NCI-H345 (cell line): Measurements from ENCODE around the gene DGKG.

Source experiments
- DNase-seq: peaks from one replicate; lab custom pipeline; 2025; lab: John Stamatoyannopoulos, UW

DGKG gene

DNA sequence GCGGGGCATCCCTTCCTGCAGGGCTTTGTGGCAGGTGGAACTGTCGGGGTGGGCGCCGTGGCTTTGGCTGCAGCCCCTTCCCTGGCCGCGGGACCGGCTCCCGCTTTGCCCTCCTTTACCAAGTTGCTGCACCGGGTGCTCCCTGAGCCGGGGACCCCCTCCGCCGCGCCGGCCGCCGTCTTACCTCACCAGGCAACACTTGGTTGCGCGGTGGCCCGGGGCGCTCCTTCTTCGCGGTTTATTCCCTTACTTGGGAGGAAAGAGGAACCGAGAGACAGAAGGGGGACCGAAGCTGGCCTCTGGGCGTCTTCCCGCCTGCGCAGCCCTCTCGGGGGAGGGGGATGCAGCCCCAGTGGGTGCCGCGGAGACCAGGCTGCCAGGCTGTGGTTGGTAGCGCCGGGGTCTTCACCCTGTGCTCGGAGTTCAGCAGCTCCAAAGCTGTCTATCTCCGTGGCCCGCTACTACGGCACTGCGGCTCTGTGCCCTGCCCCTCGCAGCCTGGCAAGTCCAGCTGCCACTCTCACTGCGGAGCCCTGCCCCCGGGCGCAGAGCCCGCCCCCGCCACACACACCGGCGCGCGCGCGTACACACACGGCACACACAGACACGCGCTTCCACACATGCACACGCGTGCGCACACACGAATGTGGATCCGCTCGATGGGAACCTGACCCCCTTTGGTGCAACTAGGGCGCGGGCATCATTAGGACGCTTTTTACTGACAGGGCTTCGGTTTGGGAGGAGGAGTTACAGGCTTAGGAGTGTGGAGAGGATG is at the start of gene DGKG:
DGKG (minus strand) TSS at position 473 of the 775 bp plus-strand sequence. CDS start 41,775 bp downstream, outside the sequence.
- DNase-seq: peak; percentile 94

GRCh38 chr3:186411089-186411488 is 49.1 kb upstream of the DGKG start:
- no peak for DNase-seq

DNA sequence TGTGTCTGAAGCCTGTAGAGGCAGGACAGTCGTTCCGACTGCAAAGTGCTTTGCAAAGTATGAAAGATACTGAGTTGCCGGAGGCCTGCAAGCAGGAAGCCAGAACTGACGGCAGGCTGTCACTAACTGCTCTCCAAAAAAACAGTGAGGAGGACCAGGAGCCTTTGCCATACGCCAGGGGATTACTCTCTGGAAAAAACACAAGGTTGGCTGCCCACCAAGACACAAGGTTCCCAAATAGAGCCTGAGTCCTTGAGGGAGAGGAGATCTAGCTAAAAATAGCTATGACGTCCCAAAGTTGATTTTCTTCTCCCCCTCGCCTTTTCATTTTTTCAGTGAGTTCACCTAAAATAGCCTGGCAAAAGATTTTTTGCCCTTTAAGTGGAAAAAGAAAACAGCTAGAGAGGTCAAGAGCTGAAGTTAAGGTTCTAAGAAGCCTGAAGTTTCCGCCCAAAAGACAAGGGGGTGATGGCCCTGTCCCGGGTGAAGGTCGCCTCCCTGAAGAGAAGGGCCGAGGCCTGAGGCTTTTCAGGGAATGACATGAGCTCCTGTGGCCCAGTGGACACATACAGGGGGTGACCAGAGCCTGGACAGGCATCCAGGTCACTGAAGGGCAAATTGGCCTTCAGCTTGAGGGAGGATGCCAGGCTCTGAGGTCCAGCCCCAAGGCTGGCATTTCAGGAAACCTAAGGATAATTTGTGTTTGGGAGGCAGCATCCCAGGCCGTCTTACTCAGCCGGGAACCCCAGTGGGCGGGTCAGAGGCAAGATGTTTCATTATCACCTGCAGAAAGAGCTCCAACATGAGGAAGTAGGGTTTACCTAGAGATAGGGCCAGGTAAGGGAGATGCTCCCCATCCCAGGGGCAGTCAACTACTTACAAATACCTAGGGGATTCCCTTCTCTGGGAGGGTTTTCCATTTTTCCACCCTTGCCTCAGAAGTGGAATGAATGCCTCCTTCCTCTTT is 44.9 kb upstream of the DGKG start:
- DNase-seq: no peak

DNA sequence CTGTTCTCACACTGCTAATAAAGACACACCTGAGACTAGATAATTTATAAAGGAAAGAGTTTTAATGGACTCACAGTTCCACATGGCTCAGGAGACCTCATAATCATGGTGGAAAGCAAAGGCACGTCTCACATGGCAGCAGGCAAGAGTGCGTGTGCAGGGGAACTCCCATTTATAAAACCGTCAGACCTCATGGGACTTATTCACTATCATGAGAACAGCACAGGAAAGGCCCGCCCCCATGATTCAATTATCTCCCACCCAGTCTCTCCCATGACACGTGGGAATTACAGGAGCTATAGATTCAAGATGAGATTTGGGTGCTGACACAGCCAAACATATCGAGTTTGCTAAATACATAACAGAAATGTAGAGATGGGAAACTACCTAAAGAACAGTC is 39.5 kb upstream of the DGKG start:
- no peak for DNase-seq

DNA sequence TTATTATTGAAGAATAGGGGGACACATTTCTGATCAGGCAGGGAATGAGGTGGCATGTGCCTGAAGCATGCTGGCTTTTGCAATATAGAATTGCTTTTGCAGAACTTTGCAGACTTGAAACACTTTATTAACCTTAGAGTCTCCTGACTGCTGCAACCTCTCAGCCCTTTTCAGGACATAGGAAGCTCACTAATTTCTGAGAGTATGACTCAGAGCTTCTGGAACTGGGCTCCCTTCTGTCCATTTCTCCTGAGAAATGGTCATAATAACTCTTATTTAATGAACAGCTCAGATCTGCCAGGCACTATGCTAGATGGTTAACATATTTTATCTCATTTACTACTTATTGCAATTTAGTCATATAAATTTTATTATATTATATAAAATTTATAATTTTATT is 38.6 kb upstream of the DGKG start:
- DNase-seq: no peak

DNA sequence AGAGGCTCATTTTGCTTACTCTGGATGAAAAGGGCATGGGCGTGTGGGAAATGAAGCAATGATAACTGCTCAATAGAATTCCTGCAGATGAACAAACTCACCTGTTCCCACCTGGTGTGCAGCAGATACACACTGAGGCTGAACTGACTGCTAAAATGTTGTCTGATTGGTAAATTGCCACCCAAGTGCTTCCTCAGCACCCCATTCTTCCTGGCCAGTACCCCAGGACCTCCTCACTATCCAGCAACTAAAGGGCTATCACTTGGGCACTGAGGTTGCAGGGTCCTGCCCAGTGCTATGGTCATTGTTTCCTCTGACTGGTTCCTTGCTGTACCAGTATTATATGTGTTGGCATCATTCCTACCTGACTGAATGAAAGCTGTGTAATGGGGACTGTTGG is 38.0 kb upstream of the DGKG start:
- DNase-seq: no peak

GRCh38 chr3:186394566-186395217 is 32.7 kb upstream of the DGKG start:
- DNase-seq: no peak

- DNase-seq: no peak
Observed at GRCh38 chr3:186386883-186387560, 25.0 kb upstream of the DGKG start.

DNA sequence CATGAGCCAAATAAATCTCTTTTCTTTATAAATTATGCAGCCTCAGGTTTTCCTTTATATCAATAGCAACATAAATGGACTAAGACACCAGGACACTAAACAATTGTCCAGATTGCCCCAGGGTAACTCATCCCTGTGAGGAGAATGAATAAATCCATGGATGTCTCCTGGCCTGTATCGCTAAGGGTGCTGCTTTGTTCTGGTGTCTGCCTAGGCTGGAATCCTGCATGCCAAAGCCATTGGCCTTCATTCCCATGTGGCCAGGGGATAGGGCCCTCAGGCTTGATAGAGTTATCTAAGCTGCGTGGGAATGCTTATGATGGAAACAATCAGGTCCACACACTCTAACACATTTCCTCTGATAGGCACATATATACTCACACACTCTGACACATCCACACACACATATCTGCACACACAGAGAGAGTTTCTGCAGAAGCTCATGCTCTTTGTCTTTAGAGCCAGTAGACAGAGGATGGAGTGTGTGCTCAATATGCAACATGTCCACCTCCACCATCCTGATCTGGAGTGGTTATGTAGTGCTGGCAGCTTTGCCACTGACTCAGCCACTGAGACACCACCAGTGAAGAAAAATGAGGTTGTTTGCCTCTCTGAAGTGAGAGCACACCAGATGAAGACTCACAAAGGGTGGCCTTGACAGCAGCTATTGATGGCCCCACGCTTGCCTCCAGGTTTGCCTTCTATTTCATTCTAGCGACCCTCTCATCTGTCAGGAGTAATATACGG is 24.0 kb upstream of the DGKG start:
- no peak for DNase-seq

GRCh38 chr3:186383026-186383993 is 21.3 kb upstream of the DGKG start:
- no peak for DNase-seq

- peak; percentile 27 for DNase-seq
Observed at GRCh38 chr3:186382217-186382885, 20.3 kb upstream of the DGKG start.

- peak; percentile 31 for DNase-seq
Observed at GRCh38 chr3:186381424-186382216, 19.6 kb upstream of the DGKG start.

DNA sequence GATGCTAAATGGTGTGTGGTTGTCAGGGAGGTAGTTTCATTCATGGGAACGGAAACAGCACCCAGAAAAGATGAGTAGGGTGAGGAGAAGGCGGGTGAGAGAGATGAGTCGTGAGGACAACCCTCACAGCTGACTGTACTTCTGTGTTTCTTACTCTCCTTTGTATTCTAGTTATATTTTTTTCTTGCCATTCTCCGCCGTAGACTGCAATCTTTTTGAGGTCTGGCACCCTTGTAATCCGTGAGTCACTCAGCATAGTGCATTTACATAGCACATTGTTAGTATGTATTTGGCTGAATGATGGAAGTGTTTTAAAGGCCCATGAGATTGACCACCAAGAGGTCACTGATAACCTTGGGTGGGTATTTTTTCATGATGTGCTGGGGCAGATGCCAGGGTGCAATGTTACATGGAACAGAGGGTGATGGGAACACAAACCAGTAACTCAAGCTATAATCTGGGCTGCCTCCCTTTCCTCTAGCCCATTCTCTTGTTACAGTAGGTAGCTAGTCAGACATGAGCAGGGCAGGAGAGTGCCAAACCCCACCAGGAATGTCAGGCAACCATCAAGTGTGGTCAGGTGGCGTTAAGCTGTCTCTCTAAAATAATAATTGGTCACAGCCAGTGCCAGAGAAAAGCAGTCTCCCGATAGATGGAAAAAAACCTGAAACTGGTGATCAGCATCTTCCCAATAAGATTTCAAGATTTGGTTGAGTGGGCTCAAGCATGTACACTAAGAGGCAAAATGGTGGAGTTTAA is 18.8 kb upstream of the DGKG start:
- no peak for DNase-seq

DNA sequence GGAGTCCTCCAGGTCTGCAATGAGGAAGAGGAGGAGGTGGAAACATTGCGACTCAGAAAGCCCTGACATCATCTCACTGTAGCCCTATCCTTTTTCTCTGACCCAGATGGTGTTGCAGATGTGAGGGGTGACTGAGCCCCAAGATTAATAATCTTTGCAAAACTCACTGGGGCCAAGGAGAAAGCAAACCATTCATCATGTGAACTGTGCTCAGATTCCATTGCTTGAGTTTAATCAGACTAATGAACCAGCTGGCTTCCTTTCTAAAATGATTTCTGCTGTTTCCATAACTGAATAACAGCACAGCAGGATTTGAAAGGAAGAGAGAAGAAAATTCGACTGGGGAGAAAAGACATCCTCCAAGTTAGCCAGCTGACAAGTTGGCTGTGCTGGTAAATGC is 13.4 kb upstream of the DGKG start:
- no peak for DNase-seq

- DNase-seq: no peak
Observed at GRCh38 chr3:186374376-186374775, 12.3 kb upstream of the DGKG start.

GRCh38 chr3:186369217-186369616 is 7.2 kb upstream of the DGKG start:
- DNase-seq: no peak

- peak; percentile 93 for DNase-seq
Observed at GRCh38 chr3:186368717-186369116, 6.7 kb upstream of the DGKG start.

DNA sequence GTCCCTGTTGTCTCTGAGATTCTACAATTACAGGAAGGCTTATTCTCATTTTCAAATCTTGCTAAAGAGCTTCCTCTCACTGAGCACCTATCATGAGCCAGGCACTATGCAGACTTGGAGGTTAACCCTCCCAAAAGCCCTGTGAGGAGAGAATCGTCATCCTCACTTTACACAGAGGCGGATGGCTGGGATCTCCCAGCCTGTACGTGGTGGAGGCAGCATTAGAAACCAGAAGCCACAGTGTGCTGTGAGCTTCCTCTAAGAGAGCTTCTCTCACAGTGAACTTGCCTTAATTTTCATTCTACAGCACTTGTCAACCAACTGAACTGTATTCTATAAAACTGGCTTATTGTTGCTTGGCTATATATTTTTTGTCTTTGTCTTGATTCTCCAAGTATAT is 6.1 kb upstream of the DGKG start:
- DNase-seq: peak; percentile 37
